NCI-H82 treated with DMSO at 0.1 percent for 48 hours (cell line): ENCODE results near the gene CNOT6L.

ENCODE experiments used
- DNase-seq: peaks from one replicate; lab custom pipeline; 2025; ENCODE audit not compliant: unreplicated experiment; lab: John Stamatoyannopoulos, UW

Gene CNOT6L

GRCh38 chr4:77820649-77821561 lies 1.7 kb upstream of the CNOT6L start:
- no peak for DNase-seq

GRCh38 chr4:77819843-77820648 lies 878 bp upstream of the CNOT6L start:
- DNase-seq: peak; percentile 81

- no peak for DNase-seq
These were observed 255 bp upstream of the CNOT6L start for GRCh38 chr4:77819404-77819842.

- peak; percentile 77 for DNase-seq
These were observed 1.0 kb downstream of the CNOT6L start for GRCh38 chr4:77818073-77818601.

- DNase-seq: no peak
These were observed 1.7 kb downstream of the CNOT6L start for GRCh38 chr4:77817304-77818072.

GRCh38 chr4:77816546-77816945 lies 2.6 kb downstream of the CNOT6L start:
- no peak for DNase-seq

- DNase-seq: no peak
These were observed 3.5 kb downstream of the CNOT6L start for GRCh38 chr4:77815636-77816035.

GRCh38 chr4:77805840-77806239 lies 13.3 kb downstream of the CNOT6L start:
- no peak for DNase-seq

- no peak for DNase-seq
These were observed 14.7 kb downstream of the CNOT6L start for GRCh38 chr4:77804471-77804870.

- no peak for DNase-seq
These were observed 16.8 kb downstream of the CNOT6L start for GRCh38 chr4:77802402-77802801.

- no peak for DNase-seq
These were observed 17.9 kb downstream of the CNOT6L start for GRCh38 chr4:77801260-77801608.

- no peak for DNase-seq
These were observed 18.5 kb downstream of the CNOT6L start for GRCh38 chr4:77800483-77801259.

GRCh38 chr4:77800077-77800476 lies 19.1 kb downstream of the CNOT6L start:
- no peak for DNase-seq

- no peak for DNase-seq
These were observed 20.8 kb downstream of the CNOT6L start for GRCh38 chr4:77798385-77798784.

GRCh38 chr4:77797239-77797638 lies 21.9 kb downstream of the CNOT6L start:
- no peak for DNase-seq

- DNase-seq: no peak
These were observed 23.8 kb downstream of the CNOT6L start for GRCh38 chr4:77795326-77795725.

GRCh38 chr4:77790146-77790545 lies 29.0 kb downstream of the CNOT6L start:
- DNase-seq: no peak

GRCh38 chr4:77788990-77789389 lies 30.2 kb downstream of the CNOT6L start:
- no peak for DNase-seq

- DNase-seq: no peak
These were observed 31.2 kb downstream of the CNOT6L start for GRCh38 chr4:77787969-77788368.

- DNase-seq: no peak
These were observed 33.5 kb downstream of the CNOT6L start for GRCh38 chr4:77785669-77786068.
